Spleen (tissue), 7 donors: ENCODE data around the gene HECTD3.

Experiments
- POLR2A ChIP-seq, 3 donors: fragments of 450-650 bp; IDR thresholded peaks; one replicate each; pipeline ENCODE4 v1.5.1; 2017; ENCODE audit warnings: antibody characterized with exemption in 3 of 3, mild to moderate bottlenecking in 1 of 3
- POLR2AphosphoS5 ChIP-seq, 3 donors: sonication (generic); formaldehyde crosslinking; IDR thresholded peaks; one replicate each; pipeline ENCODE4 v1.5.1; 2017; ENCODE audit warnings: antibody characterized with exemption in 3 of 3
- TF ChIP-seq, protein P1 (sequence below), 11 experiments: fragments of 200-600 bp in 7 of 11; fragments of 450-650 bp in 4 of 11; sonication (generic) in 4 of 11; IDR thresholded peaks in 8 of 11; conservative IDR thresholded peaks in 3 of 11; 1 replicate in 7 of 11; 2 replicates in 4 of 11; pipeline versions ENCODE4 v1.4.0 to v1.8.0; 2016 to 2021; ENCODE audit warnings: antibody characterized with exemption in 11 of 11, inconsistent platforms in 4 of 11, mild to moderate bottlenecking in 1 of 11
- donor health status: DM: no; HTN: no; CAD: no; lungs with moderate emphysema.
- donor health status: DM: no; HTN: no; CAD: no.
- donor health status: DM: no; HTN: no; CAD: no.

DNA sequence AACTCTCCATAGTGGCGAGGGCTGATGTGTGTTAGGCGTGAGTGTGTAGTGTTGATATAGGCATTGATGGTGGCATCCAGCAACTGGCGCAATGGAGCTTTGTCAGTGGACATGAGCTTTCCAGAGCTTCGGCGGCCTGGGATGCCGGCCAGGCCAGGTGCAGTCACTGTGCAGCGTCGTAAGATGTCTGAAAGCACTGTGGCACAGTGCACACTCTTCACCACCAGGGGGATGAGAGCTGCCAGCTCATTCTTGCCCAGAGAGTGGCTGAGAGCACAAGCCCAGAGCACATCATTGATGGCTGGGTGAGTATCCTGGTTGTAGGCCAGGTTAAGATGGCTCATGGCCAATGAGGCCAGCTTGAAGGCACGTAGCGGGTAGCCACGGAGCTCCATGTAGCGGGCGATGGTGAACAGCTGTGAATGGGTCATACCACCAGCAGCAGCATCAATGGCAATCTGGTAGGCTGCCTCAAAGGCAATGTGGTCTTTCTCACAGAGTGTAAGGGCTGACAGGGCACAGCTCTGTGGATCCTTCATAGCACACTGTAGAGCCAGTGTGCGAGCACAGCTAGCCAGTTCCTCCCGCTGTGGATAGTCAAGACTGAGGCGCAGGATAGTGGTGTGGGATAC lies 7.6 kb upstream of the HECTD3 start:
- TF ChIP-seq, protein P1, sequence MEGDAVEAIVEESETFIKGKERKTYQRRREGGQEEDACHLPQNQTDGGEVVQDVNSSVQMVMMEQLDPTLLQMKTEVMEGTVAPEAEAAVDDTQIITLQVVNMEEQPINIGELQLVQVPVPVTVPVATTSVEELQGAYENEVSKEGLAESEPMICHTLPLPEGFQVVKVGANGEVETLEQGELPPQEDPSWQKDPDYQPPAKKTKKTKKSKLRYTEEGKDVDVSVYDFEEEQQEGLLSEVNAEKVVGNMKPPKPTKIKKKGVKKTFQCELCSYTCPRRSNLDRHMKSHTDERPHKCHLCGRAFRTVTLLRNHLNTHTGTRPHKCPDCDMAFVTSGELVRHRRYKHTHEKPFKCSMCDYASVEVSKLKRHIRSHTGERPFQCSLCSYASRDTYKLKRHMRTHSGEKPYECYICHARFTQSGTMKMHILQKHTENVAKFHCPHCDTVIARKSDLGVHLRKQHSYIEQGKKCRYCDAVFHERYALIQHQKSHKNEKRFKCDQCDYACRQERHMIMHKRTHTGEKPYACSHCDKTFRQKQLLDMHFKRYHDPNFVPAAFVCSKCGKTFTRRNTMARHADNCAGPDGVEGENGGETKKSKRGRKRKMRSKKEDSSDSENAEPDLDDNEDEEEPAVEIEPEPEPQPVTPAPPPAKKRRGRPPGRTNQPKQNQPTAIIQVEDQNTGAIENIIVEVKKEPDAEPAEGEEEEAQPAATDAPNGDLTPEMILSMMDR (IDR thresholded peaks at IDR 0.05 in 8 of 11, conservative IDR thresholded peaks at IDR 0.05 in 3 of 11) = peak; percentile 54 to 82 (median 72)
- TF ChIP-seq POLR2A (IDR thresholded peaks at IDR 0.05) = no peak
- no peak for TF ChIP-seq POLR2AphosphoS5 (IDR thresholded peaks at IDR 0.05)
